ENCODE data around the gene TMSB10. TPM values are rescaled to one million over a fixed set of nuclear protein-coding genes. Genes with fewer than 3 reads are reported as not detected.

The TMSB10 gene
- total and polyA plus RNA-seq, 2 of the 13 experiments (the other 11 are each of a cell fraction or from before 2014, with no cell fraction given), result 665 to 708 TPM

DNA sequence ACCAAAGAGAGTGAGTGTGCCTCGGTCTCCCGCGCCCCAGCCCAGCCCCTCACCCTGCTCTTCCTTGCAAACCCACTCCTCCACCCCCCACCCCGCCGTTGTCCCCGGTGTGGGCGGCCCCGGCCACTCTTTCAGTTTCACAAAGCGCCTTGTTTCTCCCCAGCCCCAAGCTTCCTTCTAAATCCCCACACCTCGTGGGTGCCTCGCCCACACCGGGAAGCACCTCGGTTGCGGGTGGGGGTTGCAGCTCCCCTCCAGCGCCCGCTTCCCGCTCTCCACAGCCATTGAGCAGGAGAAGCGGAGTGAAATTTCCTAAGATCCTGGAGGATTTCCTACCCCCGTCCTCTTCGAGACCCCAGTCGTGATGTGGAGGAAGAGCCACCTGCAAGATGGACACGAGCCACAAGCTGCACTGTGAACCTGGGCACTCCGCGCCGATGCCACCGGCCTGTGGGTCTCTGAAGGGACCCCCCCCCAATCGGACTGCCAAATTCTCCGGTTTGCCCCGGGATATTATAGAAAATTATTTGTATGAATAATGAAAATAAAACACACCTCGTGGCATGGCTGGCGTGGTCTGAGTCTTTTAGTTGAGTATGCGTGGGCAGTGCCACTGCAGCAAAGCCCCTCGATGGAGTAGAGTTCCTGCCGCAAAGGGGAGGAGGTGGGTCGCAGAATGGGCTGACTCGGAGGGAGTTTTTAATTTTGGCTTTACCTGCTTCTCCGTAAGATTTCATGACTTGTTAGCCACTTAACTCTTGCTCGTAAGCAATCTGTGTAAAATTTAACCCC, 848 bp downstream of the TMSB10 start (continued):
- TF ChIP-seq, protein P1, sequence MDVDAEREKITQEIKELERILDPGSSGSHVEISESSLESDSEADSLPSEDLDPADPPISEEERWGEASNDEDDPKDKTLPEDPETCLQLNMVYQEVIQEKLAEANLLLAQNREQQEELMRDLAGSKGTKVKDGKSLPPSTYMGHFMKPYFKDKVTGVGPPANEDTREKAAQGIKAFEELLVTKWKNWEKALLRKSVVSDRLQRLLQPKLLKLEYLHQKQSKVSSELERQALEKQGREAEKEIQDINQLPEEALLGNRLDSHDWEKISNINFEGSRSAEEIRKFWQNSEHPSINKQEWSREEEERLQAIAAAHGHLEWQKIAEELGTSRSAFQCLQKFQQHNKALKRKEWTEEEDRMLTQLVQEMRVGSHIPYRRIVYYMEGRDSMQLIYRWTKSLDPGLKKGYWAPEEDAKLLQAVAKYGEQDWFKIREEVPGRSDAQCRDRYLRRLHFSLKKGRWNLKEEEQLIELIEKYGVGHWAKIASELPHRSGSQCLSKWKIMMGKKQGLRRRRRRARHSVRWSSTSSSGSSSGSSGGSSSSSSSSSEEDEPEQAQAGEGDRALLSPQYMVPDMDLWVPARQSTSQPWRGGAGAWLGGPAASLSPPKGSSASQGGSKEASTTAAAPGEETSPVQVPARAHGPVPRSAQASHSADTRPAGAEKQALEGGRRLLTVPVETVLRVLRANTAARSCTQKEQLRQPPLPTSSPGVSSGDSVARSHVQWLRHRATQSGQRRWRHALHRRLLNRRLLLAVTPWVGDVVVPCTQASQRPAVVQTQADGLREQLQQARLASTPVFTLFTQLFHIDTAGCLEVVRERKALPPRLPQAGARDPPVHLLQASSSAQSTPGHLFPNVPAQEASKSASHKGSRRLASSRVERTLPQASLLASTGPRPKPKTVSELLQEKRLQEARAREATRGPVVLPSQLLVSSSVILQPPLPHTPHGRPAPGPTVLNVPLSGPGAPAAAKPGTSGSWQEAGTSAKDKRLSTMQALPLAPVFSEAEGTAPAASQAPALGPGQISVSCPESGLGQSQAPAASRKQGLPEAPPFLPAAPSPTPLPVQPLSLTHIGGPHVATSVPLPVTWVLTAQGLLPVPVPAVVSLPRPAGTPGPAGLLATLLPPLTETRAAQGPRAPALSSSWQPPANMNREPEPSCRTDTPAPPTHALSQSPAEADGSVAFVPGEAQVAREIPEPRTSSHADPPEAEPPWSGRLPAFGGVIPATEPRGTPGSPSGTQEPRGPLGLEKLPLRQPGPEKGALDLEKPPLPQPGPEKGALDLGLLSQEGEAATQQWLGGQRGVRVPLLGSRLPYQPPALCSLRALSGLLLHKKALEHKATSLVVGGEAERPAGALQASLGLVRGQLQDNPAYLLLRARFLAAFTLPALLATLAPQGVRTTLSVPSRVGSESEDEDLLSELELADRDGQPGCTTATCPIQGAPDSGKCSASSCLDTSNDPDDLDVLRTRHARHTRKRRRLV (CRISPR knock-in tag; IDR thresholded peaks at IDR 0.05), result no peak
- TF ChIP-seq, protein P2, sequence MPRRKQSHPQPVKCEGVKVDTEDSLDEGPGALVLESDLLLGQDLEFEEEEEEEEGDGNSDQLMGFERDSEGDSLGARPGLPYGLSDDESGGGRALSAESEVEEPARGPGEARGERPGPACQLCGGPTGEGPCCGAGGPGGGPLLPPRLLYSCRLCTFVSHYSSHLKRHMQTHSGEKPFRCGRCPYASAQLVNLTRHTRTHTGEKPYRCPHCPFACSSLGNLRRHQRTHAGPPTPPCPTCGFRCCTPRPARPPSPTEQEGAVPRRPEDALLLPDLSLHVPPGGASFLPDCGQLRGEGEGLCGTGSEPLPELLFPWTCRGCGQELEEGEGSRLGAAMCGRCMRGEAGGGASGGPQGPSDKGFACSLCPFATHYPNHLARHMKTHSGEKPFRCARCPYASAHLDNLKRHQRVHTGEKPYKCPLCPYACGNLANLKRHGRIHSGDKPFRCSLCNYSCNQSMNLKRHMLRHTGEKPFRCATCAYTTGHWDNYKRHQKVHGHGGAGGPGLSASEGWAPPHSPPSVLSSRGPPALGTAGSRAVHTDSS (CRISPR knock-in tag; conservative IDR thresholded peaks at IDR 0.05), result no peak
- 0 out of 2 replicates have a peak, but pooled peaks have one; percentile 4 for TF ChIP-seq ZNF230 (CRISPR knock-in tag; IDR thresholded peaks at IDR 0.05)
- peak; percentile 47; the same call in 1 of the 2 replicates for TF ChIP-seq ZNF652 (CRISPR knock-in tag; IDR thresholded peaks at IDR 0.05; ENCODE audit: borderline replicate concordance, low read depth)
- TF ChIP-seq, protein P3, sequence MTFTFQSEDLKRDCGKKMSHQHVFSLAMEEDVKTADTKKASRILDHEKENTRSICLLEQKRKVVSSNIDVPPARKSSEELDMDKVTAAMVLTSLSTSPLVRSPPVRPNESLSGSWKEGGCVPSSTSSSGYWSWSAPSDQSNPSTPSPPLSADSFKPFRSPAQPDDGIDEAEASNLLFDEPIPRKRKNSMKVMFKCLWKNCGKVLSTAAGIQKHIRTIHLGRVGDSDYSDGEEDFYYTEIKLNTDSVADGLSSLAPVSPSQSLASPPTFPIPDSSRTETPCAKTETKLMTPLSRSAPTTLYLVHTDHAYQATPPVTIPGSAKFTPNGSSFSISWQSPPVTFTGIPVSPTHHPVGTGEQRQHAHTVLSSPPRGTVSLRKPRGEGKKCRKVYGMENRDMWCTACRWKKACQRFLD (CRISPR knock-in tag; IDR thresholded peaks at IDR 0.05; ENCODE audit: borderline replicate concordance), result no peak
- TF ChIP-seq ZBTB7B (CRISPR knock-in tag; IDR thresholded peaks at IDR 0.05), result no peak
- TF ChIP-seq TAF1 (CRISPR knock-in tag; IDR thresholded peaks at IDR 0.05), result no peak
- no peak for TF ChIP-seq FOXJ3 (CRISPR knock-in tag; IDR thresholded peaks at IDR 0.05; ENCODE audit: borderline replicate concordance)
- TF ChIP-seq MBD4 (IDR thresholded peaks at IDR 0.05; ENCODE audit: borderline replicate concordance, low read length), result no peak
- TF ChIP-seq ZNF556 (CRISPR knock-in tag; IDR thresholded peaks at IDR 0.05; ENCODE audit: borderline replicate concordance), result no peak
- TF ChIP-seq, protein P4, sequence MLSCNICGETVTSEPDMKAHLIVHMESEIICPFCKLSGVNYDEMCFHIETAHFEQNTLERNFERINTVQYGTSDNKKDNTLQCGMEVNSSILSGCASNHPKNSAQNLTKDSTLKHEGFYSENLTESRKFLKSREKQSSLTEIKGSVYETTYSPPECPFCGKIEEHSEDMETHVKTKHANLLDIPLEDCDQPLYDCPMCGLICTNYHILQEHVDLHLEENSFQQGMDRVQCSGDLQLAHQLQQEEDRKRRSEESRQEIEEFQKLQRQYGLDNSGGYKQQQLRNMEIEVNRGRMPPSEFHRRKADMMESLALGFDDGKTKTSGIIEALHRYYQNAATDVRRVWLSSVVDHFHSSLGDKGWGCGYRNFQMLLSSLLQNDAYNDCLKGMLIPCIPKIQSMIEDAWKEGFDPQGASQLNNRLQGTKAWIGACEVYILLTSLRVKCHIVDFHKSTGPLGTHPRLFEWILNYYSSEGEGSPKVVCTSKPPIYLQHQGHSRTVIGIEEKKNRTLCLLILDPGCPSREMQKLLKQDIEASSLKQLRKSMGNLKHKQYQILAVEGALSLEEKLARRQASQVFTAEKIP (CRISPR knock-in tag; IDR thresholded peaks at IDR 0.05; ENCODE audit: borderline replicate concordance), result no peak
- TF ChIP-seq, protein P5, sequence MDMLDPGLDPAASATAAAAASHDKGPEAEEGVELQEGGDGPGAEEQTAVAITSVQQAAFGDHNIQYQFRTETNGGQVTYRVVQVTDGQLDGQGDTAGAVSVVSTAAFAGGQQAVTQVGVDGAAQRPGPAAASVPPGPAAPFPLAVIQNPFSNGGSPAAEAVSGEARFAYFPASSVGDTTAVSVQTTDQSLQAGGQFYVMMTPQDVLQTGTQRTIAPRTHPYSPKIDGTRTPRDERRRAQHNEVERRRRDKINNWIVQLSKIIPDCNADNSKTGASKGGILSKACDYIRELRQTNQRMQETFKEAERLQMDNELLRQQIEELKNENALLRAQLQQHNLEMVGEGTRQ (IDR thresholded peaks at IDR 0.05; ENCODE audit: low read depth, low read length), result no peak
- TF ChIP-seq, protein P5 (CRISPR knock-in tag; IDR thresholded peaks at IDR 0.05; ENCODE audit: borderline replicate concordance), result no peak
- TF ChIP-seq, protein P6, sequence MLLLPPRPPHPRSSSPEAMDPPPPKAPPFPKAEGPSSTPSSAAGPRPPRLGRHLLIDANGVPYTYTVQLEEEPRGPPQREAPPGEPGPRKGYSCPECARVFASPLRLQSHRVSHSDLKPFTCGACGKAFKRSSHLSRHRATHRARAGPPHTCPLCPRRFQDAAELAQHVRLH (CRISPR knock-in tag; IDR thresholded peaks at IDR 0.05; ENCODE audit: borderline replicate concordance, low read depth), result no peak
- no peak; the same call in 1 of the 2 replicates for TF ChIP-seq ZNF605 (CRISPR knock-in tag; IDR thresholded peaks at IDR 0.05)
- TF ChIP-seq SRSF1 (optimal IDR thresholded peaks at IDR 0.05; ENCODE audit: low read depth, low read length), result no peak

All from HepG2 (cell line).